HepG2 (cell line): ENCODE data around the gene CNTROB. TPM values are rescaled to one million over a fixed set of nuclear protein-coding genes. Genes with fewer than 3 reads are reported as not detected.

Source experiments
- AGO2 ChIP-seq: fragments of 200-400 bp; formaldehyde crosslinking; optimal IDR thresholded peaks from 2 replicates; pipeline ENCODE3; 2017; ENCODE audit warnings: mild to moderate bottlenecking, low read depth, low read length, moderate library complexity
- BCL6 ChIP-seq: IDR thresholded peaks from 2 replicates; pipeline ENCODE4 v1.6.1; 2016; ENCODE audit warnings: missing genetic modification reagents, missing compliant biosample characterization
- HIC2 ChIP-seq: sonication (generic); formaldehyde crosslinking; IDR thresholded peaks from 2 replicates; pipeline ENCODE4 v1.9.0; 2022; ENCODE audit warnings: low read depth, missing genetic modification reagents
- MED1 ChIP-seq: sonication (generic); formaldehyde crosslinking; IDR thresholded peaks from 2 replicates; pipeline ENCODE4 v1.4.0; 2020; ENCODE audit warnings: missing genetic modification reagents
- MLLT10 ChIP-seq: sonication (generic); formaldehyde crosslinking; IDR thresholded peaks from 2 replicates; pipeline ENCODE4 v1.4.0; 2020; ENCODE audit warnings: missing genetic modification reagents
- MTF2 ChIP-seq: sonication (generic); formaldehyde crosslinking; IDR thresholded peaks from 2 replicates; pipeline ENCODE4 v1.5.0; 2020; ENCODE audit warnings: missing genetic modification reagents, borderline replicate concordance
- NFYB ChIP-seq: sonication (generic); formaldehyde crosslinking; IDR thresholded peaks from 2 replicates; pipeline ENCODE4 v1.4.0; 2020; ENCODE audit warnings: missing genetic modification reagents
- NR2F6 ChIP-seq, 2 experiments: IDR thresholded peaks; 2 replicates each; pipeline ENCODE4 v1.6.1; 2016; ENCODE audit warnings: antibody characterized with exemption in 1 of 2, mild to moderate bottlenecking in 1 of 2
- RARA ChIP-seq: IDR thresholded peaks from 2 replicates; pipeline ENCODE4 v1.6.1; 2016; ENCODE audit warnings: missing genetic modification reagents, missing compliant biosample characterization
- SALL1 ChIP-seq: sonication (generic); formaldehyde crosslinking; IDR thresholded peaks from 2 replicates; pipeline ENCODE4 v1.8.0; 2022; ENCODE audit warnings: mild to moderate bottlenecking, missing genetic modification reagents
- SP5 ChIP-seq: IDR thresholded peaks from 2 replicates; pipeline ENCODE4 v1.6.1; 2016; ENCODE audit warnings: low read depth, borderline replicate concordance
- UBTF ChIP-seq: sonication (generic); formaldehyde crosslinking; IDR thresholded peaks from 2 replicates; pipeline ENCODE4 v1.4.0; 2020; ENCODE audit warnings: mild to moderate bottlenecking, missing genetic modification reagents
- ZFP91 ChIP-seq: sonication (generic); formaldehyde crosslinking; IDR thresholded peaks from 2 replicates; pipeline ENCODE4 v1.9.0; 2022; ENCODE audit warnings: missing genetic modification reagents, mild to moderate bottlenecking, borderline replicate concordance
- ZGPAT ChIP-seq: IDR thresholded peaks from 2 replicates; pipeline ENCODE4 v1.6.1; 2016; ENCODE audit warnings: mild to moderate bottlenecking
- ZMAT3 ChIP-seq: sonication (generic); formaldehyde crosslinking; conservative IDR thresholded peaks from 2 replicates; pipeline ENCODE4 v1.7.0; 2021; ENCODE audit warnings: missing genetic modification reagents
- ZNF670 ChIP-seq: sonication (generic); formaldehyde crosslinking; IDR thresholded peaks from 2 replicates; pipeline ENCODE4 v1.8.0; 2022; ENCODE audit warnings: mild to moderate bottlenecking, missing genetic modification reagents, borderline replicate concordance
- ZNF746 ChIP-seq: sonication (generic); formaldehyde crosslinking; IDR thresholded peaks from 2 replicates; pipeline ENCODE4 v1.8.0; 2022; ENCODE audit warnings: mild to moderate bottlenecking, missing genetic modification reagents
- ZNF781 ChIP-seq: sonication (generic); formaldehyde crosslinking; IDR thresholded peaks from 2 replicates; pipeline ENCODE4 v1.5.1; 2020; ENCODE audit warnings: borderline replicate concordance, mild to moderate bottlenecking, missing genetic modification reagents; ENCODE audit errors: not compliant biosample characterization
- polyA plus RNA-seq, 8 experiments: library from polyadenylated mRNA; depleted of rRNA in 3 of 8; stranded (reverse) in 7 of 8; unstranded in 1 of 8; fragments of >200 nt; fragmentation: Illumina TruSeq in 4 of 8; extraction: Trizol in 4 of 8; gene quantifications; 2 replicates each; pipeline versions ENCODE4 v1.2.1 to v1.2.3, GENCODE V29; 2011 to 2016; ENCODE audit warnings: low read depth in 4 of 8, missing spikeins in 1 of 8, mixed read lengths in 1 of 8; ENCODE audit not compliant: insufficient read depth in 1 of 8
- total RNA-seq, 5 experiments: library from RNA; depleted of rRNA; stranded (reverse); fragments of >200 nt; fragmentation: Illumina TruSeq; extraction: Trizol; gene quantifications; 2 replicates each; pipeline ENCODE4 v1.2.3, GENCODE V29; 2016; ENCODE audit warnings: low read depth in 1 of 5
- TF ChIP-seq, protein P1 (sequence below), 2 experiments: sonication (generic) in 1 of 2; formaldehyde crosslinking in 1 of 2; IDR thresholded peaks; 2 replicates each; pipeline versions ENCODE4 v1.5.1 to v1.6.1; 2011 to 2020; ENCODE audit warnings: borderline replicate concordance in 1 of 2, low read depth in 1 of 2, low read length in 1 of 2, mild to moderate bottlenecking in 1 of 2, missing genetic modification reagents in 1 of 2, moderate library complexity in 1 of 2

The CNTROB gene
- total and polyA plus RNA-seq, 2 of the 13 experiments (the other 11 are each of a cell fraction or from before 2014, with no cell fraction given): 21.2 to 24.1 TPM

DNA sequence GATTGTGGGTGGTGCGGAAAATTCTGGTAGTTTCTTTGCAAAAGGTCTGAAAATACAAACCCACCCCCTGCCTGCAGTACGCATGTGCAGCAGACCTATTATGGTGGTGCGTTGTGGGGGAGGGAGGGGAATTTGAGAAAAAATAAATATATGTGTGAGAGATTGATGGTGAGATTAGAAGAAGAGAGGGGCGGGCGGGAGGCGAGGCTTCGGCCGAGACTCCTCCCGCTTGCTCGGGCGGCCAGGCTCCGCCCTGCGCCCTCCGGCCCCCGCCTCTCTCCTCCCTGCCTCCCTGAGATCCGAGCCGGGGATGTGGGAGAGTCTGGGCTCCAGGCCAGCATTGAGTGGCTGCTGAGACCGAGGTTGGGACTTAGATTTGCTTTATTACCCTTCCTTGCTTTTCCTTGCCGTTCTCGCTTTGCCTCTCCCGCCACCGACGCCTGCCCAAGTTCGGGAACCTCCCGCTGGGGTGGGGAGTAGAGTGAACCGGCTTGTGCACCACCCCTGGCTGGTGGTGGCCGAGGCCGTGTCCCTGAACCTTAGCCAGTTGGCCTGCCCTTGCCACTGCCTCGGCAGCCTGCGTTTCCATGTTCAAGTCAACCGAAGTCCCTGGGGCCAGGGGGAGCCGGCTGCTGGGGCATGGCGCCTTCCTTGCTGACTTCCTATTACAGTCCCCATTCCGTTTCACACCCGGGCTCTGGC, 44.4 kb upstream of the CNTROB start (continued):
- peak; percentile 73; the same call in 1 of the 2 replicates for TF ChIP-seq MTF2
- TF ChIP-seq ZNF781 (CRISPR knock-in tag): no peak
- peak; percentile 70 for TF ChIP-seq BCL6 (CRISPR knock-in tag)
- TF ChIP-seq ZNF670 (CRISPR knock-in tag): no peak
- TF ChIP-seq NFYB (CRISPR knock-in tag): no peak
- peak; percentile 41 for TF ChIP-seq AGO2
- TF ChIP-seq MED1: 0 out of 2 replicates have a peak, but pooled peaks have one; percentile 18
- TF ChIP-seq, protein P1, sequence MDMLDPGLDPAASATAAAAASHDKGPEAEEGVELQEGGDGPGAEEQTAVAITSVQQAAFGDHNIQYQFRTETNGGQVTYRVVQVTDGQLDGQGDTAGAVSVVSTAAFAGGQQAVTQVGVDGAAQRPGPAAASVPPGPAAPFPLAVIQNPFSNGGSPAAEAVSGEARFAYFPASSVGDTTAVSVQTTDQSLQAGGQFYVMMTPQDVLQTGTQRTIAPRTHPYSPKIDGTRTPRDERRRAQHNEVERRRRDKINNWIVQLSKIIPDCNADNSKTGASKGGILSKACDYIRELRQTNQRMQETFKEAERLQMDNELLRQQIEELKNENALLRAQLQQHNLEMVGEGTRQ (IDR thresholded peaks at IDR 0.05; ENCODE audit: low read depth, low read length): no peak
- TF ChIP-seq, protein P1 (CRISPR knock-in tag; IDR thresholded peaks at IDR 0.05; ENCODE audit: borderline replicate concordance): no peak
- TF ChIP-seq SALL1 (CRISPR knock-in tag): peak; percentile 73
- TF ChIP-seq ZGPAT (CRISPR knock-in tag): peak; percentile 66; the same call in 1 of the 2 replicates
- peak; percentile 34; the same call in 1 of the 2 replicates for TF ChIP-seq SP5 (CRISPR knock-in tag)
- TF ChIP-seq NR2F6 (IDR thresholded peaks at IDR 0.05): no peak
- TF ChIP-seq NR2F6 (CRISPR knock-in tag; IDR thresholded peaks at IDR 0.05): peak; percentile 56; the same call in 1 of the 2 replicates
- peak; percentile 88 for TF ChIP-seq UBTF (CRISPR knock-in tag)
- no peak for TF ChIP-seq MLLT10
- 0 out of 2 replicates have a peak, but pooled peaks have one; percentile 34 for TF ChIP-seq ZNF746 (CRISPR knock-in tag)
- peak; percentile 91 for TF ChIP-seq RARA (CRISPR knock-in tag)
- 0 out of 2 replicates have a peak, but pooled peaks have one; percentile 30 for TF ChIP-seq HIC2
- TF ChIP-seq ZFP91: peak; percentile 83; the same call in 1 of the 2 replicates
- 0 out of 2 replicates have a peak, but pooled peaks have one; percentile 25 for TF ChIP-seq ZMAT3 (CRISPR knock-in tag)
